Measurements from ENCODE around the gene GREM2. TPM values are rescaled to one million over a fixed set of nuclear protein-coding genes. Genes with fewer than 3 reads are reported as not detected.

The GREM2 gene
- total RNA-seq, 6 donors from 2014 or later = 0.22 to 0.88 (median 0.39) TPM; not detected in 1

DNA sequence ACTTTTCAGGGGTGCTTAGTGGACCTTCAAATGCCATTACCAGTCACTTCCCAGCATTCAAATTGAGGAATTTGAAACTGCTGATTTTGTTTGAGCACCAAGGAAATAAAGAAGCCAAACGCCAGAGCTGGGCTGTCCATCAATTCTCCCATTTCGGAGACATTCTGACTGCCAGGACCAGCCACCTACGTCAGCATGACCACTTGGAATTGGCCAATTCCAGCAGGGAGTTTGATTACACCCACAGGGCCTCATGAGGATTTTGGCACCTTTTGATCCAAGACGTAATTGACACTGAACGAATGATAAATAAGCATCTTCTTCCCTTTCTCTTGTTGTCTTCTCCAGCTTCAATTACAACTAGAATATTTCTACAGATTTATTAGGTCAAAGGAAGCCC lies 40.2 kb downstream of the GREM2 start:
- Histone ChIP-seq H3K9me3 (no peaks in the 10 kb centered on the region), H3K4me1 (peaks cover 0 to 4% (median 0%) of the 10 kb centered on the region in 4 donors), H3K36me3 (no peaks in the 10 kb centered on the region), H3K4me3 (no peak overlapping the region), H3K27me3 (no peaks in the 10 kb centered on the region), H3K27ac (no peak overlapping the region)
- no peak for ATAC-seq (ENCODE audit: low FRiP score in 2 of 2)
- no peak for TF ChIP-seq POLR2AphosphoS5 (IDR thresholded peaks at IDR 0.05)
- WGBS, 2 donors = 62 to 76% methylated on average over 5 of the region's 5 CpGs
- DNase-seq = no peak

DNA sequence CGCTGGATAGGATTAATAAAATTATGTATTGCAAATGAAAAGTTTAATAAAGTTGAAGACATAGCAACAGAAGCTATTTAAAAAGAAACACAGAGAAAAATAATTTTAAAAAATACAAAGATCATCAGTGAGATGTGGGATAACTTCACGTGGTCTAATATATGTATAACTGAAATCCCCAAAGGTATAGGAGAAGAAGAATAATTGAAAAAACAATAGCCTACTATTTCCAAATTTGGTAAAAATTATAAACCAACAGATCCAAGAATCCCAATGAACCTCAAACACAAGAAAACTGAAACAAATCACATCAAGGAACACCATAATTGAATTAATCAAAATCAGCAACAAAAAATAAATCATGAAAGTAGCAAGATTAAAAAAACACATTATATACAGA lies 44.9 kb downstream of the GREM2 start:
- 63 to 70% methylated on average over 2 of the region's 2 CpGs for WGBS, 2 donors
- Histone ChIP-seq H3K9me3 (no peaks in the 10 kb centered on the region), H3K27me3 (no peaks in the 10 kb centered on the region), H3K4me3 (no peak overlapping the region), H3K4me1 (no peaks in the 10 kb centered on the region), H3K36me3 (no peaks in the 10 kb centered on the region), H3K27ac (no peak overlapping the region)
- TF ChIP-seq POLR2A (IDR thresholded peaks at IDR 0.05) (no peak), EP300 (IDR thresholded peaks at IDR 0.05) (no peak), POLR2AphosphoS5 (IDR thresholded peaks at IDR 0.05) (no peak)
- TF ChIP-seq, protein P1, sequence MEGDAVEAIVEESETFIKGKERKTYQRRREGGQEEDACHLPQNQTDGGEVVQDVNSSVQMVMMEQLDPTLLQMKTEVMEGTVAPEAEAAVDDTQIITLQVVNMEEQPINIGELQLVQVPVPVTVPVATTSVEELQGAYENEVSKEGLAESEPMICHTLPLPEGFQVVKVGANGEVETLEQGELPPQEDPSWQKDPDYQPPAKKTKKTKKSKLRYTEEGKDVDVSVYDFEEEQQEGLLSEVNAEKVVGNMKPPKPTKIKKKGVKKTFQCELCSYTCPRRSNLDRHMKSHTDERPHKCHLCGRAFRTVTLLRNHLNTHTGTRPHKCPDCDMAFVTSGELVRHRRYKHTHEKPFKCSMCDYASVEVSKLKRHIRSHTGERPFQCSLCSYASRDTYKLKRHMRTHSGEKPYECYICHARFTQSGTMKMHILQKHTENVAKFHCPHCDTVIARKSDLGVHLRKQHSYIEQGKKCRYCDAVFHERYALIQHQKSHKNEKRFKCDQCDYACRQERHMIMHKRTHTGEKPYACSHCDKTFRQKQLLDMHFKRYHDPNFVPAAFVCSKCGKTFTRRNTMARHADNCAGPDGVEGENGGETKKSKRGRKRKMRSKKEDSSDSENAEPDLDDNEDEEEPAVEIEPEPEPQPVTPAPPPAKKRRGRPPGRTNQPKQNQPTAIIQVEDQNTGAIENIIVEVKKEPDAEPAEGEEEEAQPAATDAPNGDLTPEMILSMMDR (IDR thresholded peaks at IDR 0.05) = no peak
- DNase-seq = no peak
- ATAC-seq (ENCODE audit: low FRiP score in 2 of 2) = no peak

DNA sequence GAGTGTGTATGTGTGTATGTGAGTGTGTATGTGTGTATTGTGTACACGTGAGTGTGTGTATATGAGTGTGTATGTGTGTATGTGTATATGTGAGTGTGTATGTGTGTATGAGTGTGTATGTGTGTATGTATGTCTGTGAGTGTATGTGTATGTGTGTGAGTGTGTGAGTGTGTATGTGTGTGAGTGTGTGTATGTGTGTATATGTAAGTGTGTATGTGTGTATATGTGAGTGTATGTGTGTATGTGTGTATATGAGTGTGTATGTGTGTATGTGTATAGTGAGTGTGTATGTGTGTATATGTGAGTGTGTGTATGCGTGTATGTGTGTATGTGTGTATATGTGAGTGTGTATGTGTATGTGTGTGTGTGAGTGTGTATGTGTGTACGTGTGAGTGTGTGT lies 49.2 kb downstream of the GREM2 start:
- Histone ChIP-seq H3K27ac (no peak overlapping the region), H3K9me3 (no peaks in the 10 kb centered on the region), H3K4me1 (no peaks in the 10 kb centered on the region), H3K4me3 (no peak overlapping the region), H3K36me3 (no peaks in the 10 kb centered on the region), H3K27me3 (no peaks in the 10 kb centered on the region)
- WGBS, 2 donors = 89 to 91% methylated on average over 3 of the region's 3 CpGs
- TF ChIP-seq POLR2A (IDR thresholded peaks at IDR 0.05) = no peak
- no peak for TF ChIP-seq POLR2AphosphoS5 (IDR thresholded peaks at IDR 0.05)
- TF ChIP-seq, protein P1 (IDR thresholded peaks at IDR 0.05) = no peak
- no peak for TF ChIP-seq EP300 (IDR thresholded peaks at IDR 0.05)
- peak in 1 of 2 donors; percentile 51 for ATAC-seq (ENCODE audit: low FRiP score in 2 of 2)
- DNase-seq = no peak

DNA sequence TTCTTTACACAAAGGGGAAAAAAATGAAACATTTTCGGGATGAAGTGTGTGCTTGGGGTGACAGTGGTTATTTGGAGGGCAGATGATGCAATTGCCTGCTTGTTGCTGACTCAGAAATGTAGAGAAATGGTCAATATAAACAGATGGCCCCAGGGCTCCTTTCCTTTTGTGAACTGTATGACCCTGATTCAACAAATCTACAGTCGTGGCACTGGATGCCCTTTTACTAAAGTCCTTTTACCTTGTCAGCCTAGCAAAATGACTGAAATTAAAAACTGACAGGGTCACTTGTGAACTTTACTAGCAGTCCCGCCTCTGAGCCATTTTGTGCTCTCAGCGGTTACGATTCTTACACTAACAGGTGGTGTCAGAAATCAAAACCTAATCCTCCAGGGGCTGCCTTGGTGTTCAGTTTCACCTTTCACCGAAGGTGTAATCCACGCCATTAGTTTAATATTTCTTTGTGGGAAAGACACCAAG lies 49.8 kb downstream of the GREM2 start:
- Histone ChIP-seq H3K4me1 (no peaks in the 10 kb centered on the region), H3K4me3 (no peak overlapping the region), H3K27ac (no peak overlapping the region), H3K27me3 (no peaks in the 10 kb centered on the region), H3K36me3 (no peaks in the 10 kb centered on the region), H3K9me3 (no peaks in the 10 kb centered on the region)
- no peak for TF ChIP-seq POLR2A (IDR thresholded peaks at IDR 0.05)
- no peak for TF ChIP-seq EP300 (IDR thresholded peaks at IDR 0.05)
- TF ChIP-seq POLR2AphosphoS5 (IDR thresholded peaks at IDR 0.05) = no peak
- TF ChIP-seq, protein P1 (IDR thresholded peaks at IDR 0.05) = no peak
- ATAC-seq (ENCODE audit: low FRiP score in 2 of 2) = no peak
- no peak for DNase-seq
- 71 to 73% methylated on average over 7 of the region's 7 CpGs for WGBS, 2 donors

DNA sequence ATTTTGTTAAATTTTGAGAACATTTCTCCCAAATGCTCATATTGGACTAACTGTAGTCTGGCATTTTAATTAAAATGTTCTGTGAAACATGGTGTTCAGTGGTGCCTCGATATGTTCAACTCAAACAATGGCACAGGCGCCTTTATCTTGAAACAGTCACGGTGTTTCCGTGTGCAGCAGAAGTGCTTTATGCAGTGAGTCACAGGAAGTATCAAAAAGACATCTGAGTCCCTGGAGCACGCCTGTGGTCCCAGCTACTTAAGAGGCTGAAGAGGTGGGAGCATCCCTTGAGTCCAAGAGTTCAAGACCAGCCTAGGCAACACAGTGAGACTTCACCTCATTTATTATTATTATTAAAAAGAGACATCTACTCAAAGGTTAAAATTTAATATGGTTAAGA lies 52.2 kb downstream of the GREM2 start:
- H3K4me1 ChIP-seq = no peaks in the 10 kb centered on the region
- TF ChIP-seq, protein P1 (IDR thresholded peaks at IDR 0.05) = no peak
- TF ChIP-seq POLR2AphosphoS5 (IDR thresholded peaks at IDR 0.05) (no peak), POLR2A (IDR thresholded peaks at IDR 0.05) (no peak), EP300 (IDR thresholded peaks at IDR 0.05) (no peak)
- 72% methylated on average over 5 of the region's 5 CpGs for WGBS, 2 donors

More for the DNA sequence above, 52.2 kb downstream of the GREM2 start:
- DNase-seq (no peak), ATAC-seq (ENCODE audit: low FRiP score in 2 of 2) (no peak)
- Histone ChIP-seq H3K27me3 (no peaks in the 10 kb centered on the region), H3K36me3 (no peaks in the 10 kb centered on the region), H3K4me3 (no peak overlapping the region), H3K27ac (no peak overlapping the region), H3K9me3 (no peaks in the 10 kb centered on the region)

All from upper lobe of left lung (tissue), 6 donors.